NCI-H460 (cell line): ENCODE results near the gene TRIM26. TPM values are rescaled to one million over a fixed set of nuclear protein-coding genes. Genes with fewer than 3 reads are reported as not detected.

Experiments
- total RNA-seq: library from RNA; depleted of rRNA; stranded (reverse); fragments of >200 nt; shearing (Covaris generic); gene quantifications from 2 replicates; pipeline ENCODE4 v1.2.3, GENCODE V29; 2014; rRNA removed

The TRIM26 gene
- total RNA-seq, 1 experiment from 2014 or later = 17.4 TPM

Other genes starting within 250 kb of the TRIM26 start
- gene POLR1H, start 152.1 kb downstream of the TRIM26 start, total RNA-seq = 25.6 and 32.5 TPM in 2 replicates
- 70.2 and 74.1 TPM in 2 replicates for gene PPP1R11, start 146.2 kb downstream of the TRIM26 start, total RNA-seq
- not detected in 2 replicates for gene RNF39, start 137.6 kb downstream of the TRIM26 start, total RNA-seq
- gene TRIM31, start 100.3 kb downstream of the TRIM26 start, total RNA-seq = not detected in 2 replicates
- gene TRIM40, start 77.3 kb downstream of the TRIM26 start, total RNA-seq = not detected in 2 replicates
- gene TRIM10, start 52.2 kb downstream of the TRIM26 start, total RNA-seq = not detected in 2 replicates
- 0.12 TPM in 1 of 2 replicates, not detected in the other for gene TRIM15, start 49.9 kb downstream of the TRIM26 start, total RNA-seq
- 7.0 and 9.7 TPM in 2 replicates for gene TRIM39, start 113.5 kb upstream of the TRIM26 start, total RNA-seq
- gene RPP21, start 131.8 kb upstream of the TRIM26 start, total RNA-seq = 39.5 and 42.7 TPM in 2 replicates